HG02870 (cell line): ENCODE measurements around the gene MUC4.
"Not testable (repeated sequence)": the region's sequence is repeated elsewhere in the genome, so short reads cannot be mapped to it uniquely, and the experiment has no call there.

ENCODE experiments used
- ATAC-seq: cut with Tn5 transposase; IDR thresholded peaks from one replicate; pipeline ENCODE4 v1.9.1; 2021; ENCODE audit warnings: mild to moderate bottlenecking, moderate library complexity; ENCODE audit not compliant: unreplicated experiment

The MUC4 gene

GRCh38 chr3:195762249-195762585 lies 49.5 kb downstream of the MUC4 start:
- no peak for ATAC-seq

DNA sequence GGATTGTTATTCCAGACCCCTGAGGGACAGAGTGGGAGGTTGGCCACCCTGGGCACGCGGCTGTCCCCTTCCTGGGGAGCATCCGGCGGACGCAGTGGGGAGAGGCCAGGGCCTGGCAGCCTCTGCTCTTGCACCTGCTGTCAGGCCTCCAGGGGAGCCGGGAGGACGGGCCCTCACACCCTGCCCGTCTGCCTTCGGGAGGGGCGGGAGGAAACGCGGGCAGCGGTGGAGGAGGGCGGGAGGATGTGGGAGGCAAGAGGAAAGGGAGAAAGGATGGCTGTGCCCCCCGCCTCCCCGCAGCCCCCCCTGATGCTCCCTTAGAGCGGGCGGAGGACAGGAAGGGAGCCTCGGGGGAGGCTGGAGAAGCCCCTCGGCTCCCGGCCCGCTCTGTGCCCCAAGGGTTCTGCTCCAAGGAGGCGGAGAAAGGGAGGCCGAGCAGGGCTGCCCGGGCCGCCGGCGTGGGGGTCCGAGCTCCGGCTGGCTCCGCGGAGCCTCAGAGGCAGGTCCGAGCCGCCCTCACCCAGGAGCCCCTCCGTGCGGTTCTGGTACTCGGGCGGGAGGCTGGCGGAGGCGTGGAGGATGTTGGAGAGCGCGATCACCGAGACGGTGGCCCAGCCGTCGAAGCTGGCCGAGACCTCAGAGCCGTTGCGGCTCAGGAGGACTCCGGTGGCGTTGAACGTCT lies 50.0 kb downstream of the MUC4 start:
- ATAC-seq: no peak

GRCh38 chr3:195761123-195761566 lies 50.6 kb downstream of the MUC4 start:
- ATAC-seq: no peak

DNA sequence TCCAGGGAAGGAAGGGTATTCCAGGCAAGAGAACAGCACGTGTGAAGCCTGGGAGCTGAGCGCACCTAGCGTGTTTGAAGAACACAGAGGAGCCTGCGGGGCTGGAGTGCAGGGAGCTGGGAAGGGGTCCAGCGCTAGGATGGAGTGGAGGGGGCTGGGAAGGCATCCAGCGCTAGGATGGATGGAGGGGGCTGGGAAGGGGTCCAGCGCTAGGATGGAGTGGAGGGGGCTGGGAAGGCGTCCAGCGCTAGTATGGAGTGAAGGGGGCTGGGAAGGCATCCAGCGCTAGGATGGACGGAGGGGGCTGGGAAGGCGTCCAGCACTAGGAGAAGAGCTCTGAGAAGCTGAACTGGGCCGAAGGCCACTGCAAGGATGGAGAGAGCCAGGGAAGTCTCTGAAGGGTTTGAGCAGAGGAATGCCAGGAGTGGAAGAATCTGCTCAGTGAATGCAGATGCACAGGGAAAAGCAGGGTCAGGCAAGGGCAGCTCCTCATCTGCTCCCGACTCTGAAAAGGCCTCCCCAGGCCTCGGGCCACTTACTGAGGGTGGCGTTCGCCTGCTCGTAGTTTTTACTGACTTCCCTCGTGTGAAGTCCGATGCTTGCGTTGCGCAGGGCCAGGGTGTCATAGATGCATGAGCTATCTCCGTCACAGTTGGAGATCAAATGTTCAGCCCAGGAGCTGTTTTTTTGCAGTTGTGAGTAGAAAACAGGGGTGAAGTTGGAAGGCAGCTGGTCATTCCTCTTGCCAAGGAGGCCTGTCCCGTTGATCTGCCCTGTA lies 51.2 kb downstream of the MUC4 start:
- no peak for ATAC-seq

- no peak for ATAC-seq
Observed at GRCh38 chr3:195758721-195759353, 52.9 kb downstream of the MUC4 start.

DNA sequence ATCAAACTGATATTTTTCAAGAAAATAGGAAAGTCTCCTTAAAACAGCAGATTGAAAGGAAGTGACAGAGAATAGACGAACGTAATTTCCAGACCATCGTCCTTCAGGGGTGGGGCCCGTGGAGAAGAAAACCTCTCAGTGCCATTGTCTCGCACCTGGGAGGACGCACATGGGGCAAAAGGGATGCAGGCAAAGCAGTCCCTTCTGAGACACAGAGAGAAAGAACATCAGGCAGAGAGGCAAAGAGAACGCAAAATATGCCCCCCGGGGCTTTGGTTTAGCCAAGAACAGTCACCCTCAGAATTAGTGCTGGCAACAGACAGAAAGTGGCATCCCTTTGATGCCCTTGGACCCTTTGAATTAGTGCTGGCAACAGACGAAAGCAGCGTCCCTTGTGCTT lies 53.9 kb downstream of the MUC4 start:
- no peak for ATAC-seq

DNA sequence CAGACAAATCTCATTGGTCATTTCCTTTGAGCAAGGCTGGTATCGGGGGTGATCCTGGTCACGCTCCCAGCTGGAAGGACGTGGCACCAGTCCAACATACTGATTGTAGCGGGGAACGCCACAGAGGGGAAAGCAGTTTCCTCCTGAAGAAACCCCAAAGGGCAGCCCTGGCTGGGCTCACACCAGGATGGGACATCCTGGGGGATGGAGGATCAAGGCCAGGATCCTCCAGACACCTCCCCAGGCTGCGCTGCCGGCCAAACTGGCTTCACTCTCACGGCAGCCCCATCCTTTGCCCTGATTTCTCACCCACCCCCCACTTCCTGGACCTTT lies 54.3 kb downstream of the MUC4 start:
- no peak for ATAC-seq

- ATAC-seq: no peak
Observed at GRCh38 chr3:195755791-195756676, 55.7 kb downstream of the MUC4 start.

DNA sequence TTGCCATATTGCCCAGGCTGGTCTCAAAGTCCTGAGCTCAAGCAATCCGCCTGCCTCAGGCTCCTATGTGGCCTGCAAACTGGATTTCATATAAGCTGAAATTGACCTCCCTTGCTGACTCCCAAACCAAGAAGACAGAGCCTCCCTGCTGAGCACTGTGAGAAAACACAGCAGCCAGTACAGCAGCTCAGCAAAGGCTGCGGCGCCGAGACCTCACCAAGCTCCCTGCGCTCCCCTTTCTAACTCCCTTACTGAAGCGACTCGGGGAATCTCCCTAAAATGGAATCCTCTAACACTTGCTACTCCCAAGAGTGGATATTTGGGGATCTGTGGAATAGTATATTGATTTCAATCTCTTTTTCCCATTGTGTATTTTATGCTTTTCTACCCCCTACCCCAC lies 56.3 kb downstream of the MUC4 start:
- ATAC-seq: no peak

GRCh38 chr3:195754906-195755305 lies 56.8 kb downstream of the MUC4 start:
- ATAC-seq: no peak

DNA sequence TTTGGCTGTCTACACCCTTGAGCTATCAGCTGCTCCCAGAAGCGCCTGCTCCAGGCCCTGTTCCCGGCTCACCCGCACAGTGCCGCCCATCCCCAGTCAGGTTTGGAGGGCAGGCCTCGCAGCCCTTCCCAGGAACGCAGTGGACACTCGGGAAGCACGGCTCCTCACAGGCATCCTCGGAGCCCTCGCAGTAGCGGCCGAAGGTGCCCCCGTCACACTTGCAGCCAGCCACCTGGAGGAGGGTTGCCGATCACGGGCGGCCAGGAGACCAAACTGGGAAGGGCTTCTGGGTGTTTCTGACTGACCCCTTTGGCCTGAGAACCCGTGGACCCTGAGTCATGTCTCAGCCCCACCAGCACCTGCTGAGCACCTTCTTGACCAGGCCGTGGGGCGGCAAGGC lies 57.6 kb downstream of the MUC4 start:
- no peak for ATAC-seq

DNA sequence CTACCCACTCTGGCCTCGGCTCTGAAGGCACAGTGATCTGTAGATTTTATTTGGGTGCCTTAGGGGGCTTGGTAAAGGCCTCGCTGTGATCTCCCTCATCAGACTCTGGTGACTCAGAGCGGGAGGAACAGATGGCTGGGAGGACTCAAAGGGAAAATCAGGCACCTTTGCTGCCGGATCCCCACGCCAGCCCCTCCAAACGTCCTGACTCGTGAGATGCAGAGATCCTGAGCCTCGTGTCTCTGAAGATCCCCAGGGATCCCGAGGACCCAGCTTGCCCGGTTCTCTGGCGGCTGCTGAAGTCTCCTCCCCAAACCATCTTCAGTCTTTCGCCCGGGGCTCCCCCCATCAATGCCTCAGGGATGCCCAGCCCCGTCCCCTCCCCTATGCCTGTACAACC lies 58.1 kb downstream of the MUC4 start:
- no peak for ATAC-seq

GRCh38 chr3:195752546-195753331 lies 59.0 kb downstream of the MUC4 start:
- no peak for ATAC-seq

GRCh38 chr3:195752066-195752465 lies 59.7 kb downstream of the MUC4 start:
- no peak for ATAC-seq

- ATAC-seq: no peak
Observed at GRCh38 chr3:195751560-195751959, 60.2 kb downstream of the MUC4 start.

DNA sequence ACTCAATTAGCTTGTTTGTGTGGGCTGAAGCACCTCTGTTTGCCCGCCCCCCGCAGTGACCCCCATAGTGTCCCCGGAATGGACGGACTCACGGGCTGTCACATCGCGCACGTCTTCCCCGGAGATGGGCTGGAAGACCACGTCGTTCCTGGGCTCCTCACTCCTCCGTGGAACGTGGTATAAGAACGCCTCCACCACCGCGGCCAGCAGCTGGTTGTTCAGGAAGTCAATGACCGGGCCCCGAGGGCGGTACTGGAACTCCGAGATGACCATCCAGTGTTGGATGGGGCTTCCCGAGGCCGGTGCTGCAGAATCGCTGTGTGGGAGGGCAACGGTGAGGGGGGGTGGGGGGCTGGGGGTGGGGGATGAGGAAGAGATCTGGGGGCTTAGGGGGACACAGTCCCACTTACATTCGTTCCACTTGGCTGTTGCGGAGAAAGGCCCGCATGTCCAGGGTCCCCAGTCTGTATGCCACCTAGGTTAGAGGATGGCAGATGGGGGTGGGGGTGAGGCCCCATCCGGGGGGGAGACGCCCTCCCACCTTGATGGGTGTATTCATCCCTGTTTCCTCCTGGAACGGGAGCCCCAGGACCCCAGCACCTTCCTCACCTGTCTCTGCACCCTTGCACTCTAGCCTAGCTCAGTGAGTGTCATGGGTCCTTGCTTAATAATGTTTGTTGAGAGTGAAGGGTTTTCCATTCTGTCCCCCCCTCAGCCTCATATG lies 60.8 kb downstream of the MUC4 start:
- no peak for ATAC-seq

GRCh38 chr3:195749101-195749500 lies 62.6 kb downstream of the MUC4 start:
- not testable (repeated sequence) for ATAC-seq

GRCh38 chr3:195748661-195749060 lies 63.1 kb downstream of the MUC4 start:
- no peak for ATAC-seq

DNA sequence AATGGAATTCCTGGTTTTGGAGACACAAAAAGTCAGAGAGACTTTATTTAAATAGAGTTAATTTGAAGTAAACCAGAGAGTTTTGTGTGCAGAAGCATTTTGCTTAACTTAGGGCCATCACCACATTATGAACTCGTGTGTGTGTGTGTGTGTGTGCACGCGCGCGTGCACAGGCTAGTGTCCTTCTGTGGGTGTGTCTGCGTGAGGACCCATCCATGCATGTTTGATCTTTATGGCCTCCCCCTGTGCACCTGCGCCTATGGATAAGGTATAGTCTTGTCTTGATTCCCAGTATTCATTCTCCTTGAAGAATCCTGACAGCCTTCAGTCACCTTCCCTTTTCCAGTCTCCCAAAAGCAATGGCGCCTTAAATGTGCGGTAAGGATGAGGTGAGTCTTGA lies 65.0 kb downstream of the MUC4 start:
- ATAC-seq: no peak

- no peak for ATAC-seq
Observed at GRCh38 chr3:195746346-195746745, 65.4 kb downstream of the MUC4 start.
